Non-pigmented ciliary epithelial cell (primary cell): ENCODE measurements around the gene ZCCHC2.

Experiments
- DNase-seq: peaks from one replicate; pipeline ENCODE4 v3.0.0-alpha.2; 2010; ENCODE audit warnings: low read depth

Gene ZCCHC2

GRCh38 chr18:62610701-62611411 is 88.0 kb downstream of the ZCCHC2 start:
- DNase-seq: no peak

- DNase-seq: no peak
Measured at GRCh38 chr18:62611453-62612288, 88.8 kb downstream of the ZCCHC2 start.

GRCh38 chr18:62612289-62612645 is 89.4 kb downstream of the ZCCHC2 start:
- DNase-seq: no peak

GRCh38 chr18:62612776-62613175 is 90.0 kb downstream of the ZCCHC2 start:
- no peak for DNase-seq

GRCh38 chr18:62614494-62614893 is 91.7 kb downstream of the ZCCHC2 start:
- no peak for DNase-seq

- DNase-seq: no peak
Measured at GRCh38 chr18:62616331-62616805, 93.5 kb downstream of the ZCCHC2 start.

GRCh38 chr18:62617793-62618591 is 95.2 kb downstream of the ZCCHC2 start:
- DNase-seq: no peak

- DNase-seq: no peak
Measured at GRCh38 chr18:62618735-62619134, 95.9 kb downstream of the ZCCHC2 start.

- DNase-seq: no peak
Measured at GRCh38 chr18:62621546-62621945, 98.7 kb downstream of the ZCCHC2 start.

GRCh38 chr18:62625019-62625418 is 102.2 kb downstream of the ZCCHC2 start:
- DNase-seq: no peak
